GM08714 (cell line): ENCODE data around the gene NUDCD3.

Source experiments
- H3K4me3 ChIP-seq: fragments of 200-500 bp; sonication (Bioruptor generic); 2 replicates; pipeline ENCODE4 v1.5.1; 2014; ENCODE audit warnings: mild to moderate bottlenecking, low read length, inconsistent platforms
- ZNF274 ChIP-seq: IDR thresholded peaks from 2 replicates; pipeline ENCODE4 v1.6.1; 2012; ENCODE audit warnings: mild to moderate bottlenecking, low read depth, low read length

NUDCD3 gene

DNA sequence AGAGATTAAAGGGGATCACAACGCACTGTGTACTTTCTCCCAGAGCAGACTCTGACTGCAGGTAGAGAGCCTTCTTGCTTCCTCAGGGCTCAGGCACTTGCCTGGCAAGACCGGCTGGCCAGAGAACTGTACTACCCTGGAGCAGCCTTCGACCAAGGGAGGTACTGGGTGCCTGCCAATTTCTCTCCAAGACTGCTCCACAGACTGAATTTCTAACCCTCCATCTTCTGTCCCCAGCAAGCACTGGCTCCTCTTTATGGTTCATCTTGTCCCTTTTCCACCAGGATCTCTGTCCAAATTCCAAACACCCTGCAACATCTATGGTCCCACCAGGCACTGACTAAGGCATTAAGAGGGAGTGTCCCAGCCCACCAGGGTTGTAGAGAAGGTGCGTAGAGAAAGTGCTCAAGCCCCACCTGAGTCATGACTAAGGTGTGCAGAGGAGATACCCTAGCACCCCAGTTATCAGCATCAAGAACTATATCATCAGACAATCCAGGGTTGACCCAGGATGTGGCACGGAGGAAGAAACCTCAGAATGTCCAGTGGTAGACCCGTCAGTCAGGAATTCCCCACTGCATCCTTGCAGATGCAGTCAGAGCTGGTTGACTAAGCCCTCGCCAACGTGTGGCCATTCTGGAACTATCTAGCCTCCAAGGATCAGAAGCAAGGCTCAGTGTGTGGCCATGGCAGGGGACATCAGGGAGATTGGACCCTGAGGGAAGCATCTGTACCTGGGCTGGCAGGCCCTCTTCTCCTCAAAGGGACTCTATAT is 104.1 kb downstream of the NUDCD3 start:
- no peak overlapping the region for H3K4me3 ChIP-seq
- no peak for TF ChIP-seq ZNF274

DNA sequence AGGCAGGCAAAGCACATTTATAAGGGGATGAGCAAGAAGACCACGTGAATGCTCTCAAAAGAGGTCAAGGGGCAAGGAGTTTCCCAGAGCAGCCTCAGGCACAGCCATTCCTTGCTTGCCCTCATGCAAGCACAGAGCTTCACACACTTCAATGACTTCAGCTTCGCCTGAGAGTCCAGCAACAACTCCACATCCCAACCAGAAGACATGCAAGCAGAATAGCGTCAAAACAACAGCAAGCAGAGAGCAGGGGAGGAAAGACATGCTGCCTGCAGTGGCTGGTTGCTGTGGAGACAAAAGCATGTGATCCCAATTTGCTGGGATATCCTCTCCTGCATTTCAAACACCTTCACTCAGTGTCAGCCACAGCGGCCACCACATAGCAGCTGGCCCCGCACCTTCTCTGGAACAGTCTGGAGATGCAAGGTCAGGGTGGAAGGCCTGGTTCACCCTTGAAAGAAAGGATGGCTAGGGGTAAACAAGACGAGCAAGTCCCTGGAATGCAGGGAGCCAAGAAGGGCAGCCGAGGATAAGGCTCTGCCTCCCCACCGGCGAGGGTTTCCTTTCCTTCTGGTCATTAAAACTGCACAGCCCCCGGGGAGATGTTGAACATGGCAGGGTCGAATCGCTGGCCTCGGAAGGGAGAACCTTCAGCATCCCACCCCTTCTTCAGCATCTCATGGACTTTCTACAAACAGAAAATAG is 104.9 kb downstream of the NUDCD3 start:
- TF ChIP-seq ZNF274: no peak
- no peak overlapping the region for H3K4me3 ChIP-seq

DNA sequence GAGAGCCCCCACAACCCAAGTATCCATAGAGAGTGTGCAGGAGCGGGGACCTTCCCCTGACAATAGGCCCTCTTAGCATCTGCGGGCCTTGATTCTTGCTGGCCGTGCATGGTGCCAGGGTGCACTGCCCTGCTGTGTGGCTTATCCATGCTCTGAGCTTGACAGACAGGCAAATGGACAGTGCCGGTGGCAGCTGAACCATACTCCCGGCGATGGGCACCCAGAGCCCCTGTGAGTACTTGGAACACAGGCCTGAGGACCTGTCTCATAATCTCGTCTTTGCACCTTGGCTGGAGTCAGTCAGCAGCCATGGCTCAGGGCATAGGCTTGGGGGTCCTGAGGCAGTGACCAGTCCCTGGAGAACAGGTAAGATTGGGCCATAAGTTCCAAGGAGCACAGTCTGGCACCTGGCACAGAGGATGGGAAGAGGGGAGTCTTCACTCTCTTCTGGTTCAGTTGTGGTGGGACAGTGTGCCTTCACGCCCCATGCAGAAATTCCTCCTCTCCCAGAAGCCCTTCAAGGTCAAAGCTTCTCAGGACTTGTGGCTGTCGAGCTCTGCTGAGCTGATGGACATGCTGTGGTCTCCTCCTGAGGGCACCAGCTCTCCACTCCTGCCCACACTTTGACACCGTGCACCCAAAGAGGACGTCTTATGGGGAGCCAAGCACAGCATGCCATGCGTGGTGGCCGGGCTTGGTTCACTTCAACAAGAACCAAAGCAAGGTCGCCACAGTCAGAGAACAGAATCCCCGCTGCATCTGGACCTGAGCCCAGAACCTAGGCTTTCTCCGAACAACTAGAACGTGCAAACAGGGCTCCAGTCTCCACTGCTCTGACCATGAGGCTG is 105.6 kb downstream of the NUDCD3 start:
- no peak for TF ChIP-seq ZNF274

DNA sequence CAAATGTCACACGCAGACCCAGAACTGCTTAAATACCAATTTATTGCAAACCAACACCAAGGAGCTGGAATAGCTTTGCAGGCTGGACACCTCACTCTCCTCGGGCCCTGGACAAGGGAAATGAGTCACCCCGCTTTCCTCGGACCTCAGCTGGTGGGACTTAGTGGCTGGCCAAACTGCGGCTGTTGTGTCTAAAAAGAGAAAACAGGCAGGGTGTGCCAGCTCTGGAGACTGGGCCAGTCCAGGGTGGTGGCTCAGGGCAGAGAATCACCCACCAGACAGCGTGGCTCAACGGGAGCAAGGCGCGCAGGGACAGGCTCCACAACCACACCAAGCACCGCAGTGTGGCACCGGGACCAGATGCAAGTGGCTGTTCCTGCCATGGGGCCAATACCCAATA is 106.9 kb downstream of the NUDCD3 start:
- H3K4me3 ChIP-seq: no peak overlapping the region
- no peak for TF ChIP-seq ZNF274

More for the DNA sequence above, 105.6 kb downstream of the NUDCD3 start:
- H3K4me3 ChIP-seq: no peak overlapping the region

DNA sequence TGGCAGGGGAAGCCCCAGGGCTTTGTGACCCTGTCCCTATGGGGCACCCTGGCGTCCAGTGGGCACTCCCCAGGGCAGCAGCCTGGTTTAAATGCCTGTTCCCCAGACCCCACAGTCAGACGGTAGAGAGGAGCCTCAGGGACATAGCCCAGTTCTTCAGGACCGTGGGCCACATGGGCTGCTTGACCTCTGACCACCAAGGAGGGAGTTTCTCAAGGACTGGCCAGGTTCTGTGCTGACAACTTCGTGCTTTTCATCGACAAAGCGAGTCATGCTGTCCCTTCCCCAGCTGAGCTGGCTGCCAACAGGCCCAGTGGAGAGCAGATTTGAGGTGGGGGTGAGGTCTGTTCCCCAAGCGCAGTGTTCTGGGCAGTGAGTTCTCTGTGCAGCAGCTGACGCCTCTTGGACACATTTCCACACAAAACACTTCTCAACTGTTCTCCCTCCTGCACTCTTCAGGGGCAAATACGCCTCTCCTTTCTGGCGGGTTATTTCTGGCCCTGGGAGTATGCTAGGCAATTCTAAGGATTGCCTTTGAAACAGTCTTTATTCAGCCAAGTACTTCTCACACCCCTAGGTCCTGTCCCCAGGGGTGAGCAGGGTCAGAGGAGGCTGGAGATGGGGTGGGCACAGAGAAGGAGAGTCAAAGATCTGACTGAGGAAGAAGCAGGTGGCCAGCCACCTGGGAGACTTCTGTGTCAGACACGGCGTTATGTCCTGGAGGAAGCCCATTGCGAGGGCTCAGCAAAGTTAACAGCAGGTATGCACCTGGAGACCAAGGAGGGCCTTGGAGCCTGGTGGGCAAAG is 107.8 kb downstream of the NUDCD3 start:
- no peak overlapping the region for H3K4me3 ChIP-seq
- no peak for TF ChIP-seq ZNF274

DNA sequence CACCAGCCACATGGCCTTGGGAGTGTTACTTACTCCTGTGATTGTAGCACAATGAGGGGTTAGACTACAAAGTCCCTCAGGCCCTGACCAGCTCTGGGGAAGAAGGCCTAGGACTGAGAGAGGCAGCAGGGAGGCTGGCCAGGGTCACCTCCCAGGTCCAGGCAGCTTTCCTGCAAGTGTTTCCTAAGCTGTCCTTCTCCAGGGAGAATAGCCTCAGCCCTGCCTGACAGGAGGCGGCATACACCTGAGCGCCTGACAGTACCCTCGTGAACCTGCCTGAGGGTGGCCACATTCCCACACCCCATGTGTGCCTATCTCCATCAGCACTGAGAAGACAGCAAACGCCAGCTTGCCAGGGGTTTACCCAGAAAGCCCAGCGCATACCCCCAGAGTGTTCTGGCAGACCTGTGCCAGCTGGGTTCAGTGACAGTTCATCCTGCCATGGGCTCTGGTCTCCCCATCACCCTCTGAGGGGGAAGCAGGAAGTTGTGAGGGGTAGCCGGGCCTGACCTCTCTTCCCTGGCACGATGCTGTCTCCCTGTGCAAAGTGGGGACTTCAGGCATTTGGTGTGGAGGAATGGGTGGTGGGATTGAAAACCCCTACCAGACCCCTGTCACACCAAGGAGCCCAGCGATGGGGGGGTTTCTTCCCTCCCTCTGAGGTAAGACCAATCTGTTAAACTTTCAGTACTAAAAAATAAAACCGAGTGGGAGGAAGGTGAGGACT is 108.8 kb downstream of the NUDCD3 start:
- TF ChIP-seq ZNF274: no peak
- H3K4me3 ChIP-seq: no peak overlapping the region

DNA sequence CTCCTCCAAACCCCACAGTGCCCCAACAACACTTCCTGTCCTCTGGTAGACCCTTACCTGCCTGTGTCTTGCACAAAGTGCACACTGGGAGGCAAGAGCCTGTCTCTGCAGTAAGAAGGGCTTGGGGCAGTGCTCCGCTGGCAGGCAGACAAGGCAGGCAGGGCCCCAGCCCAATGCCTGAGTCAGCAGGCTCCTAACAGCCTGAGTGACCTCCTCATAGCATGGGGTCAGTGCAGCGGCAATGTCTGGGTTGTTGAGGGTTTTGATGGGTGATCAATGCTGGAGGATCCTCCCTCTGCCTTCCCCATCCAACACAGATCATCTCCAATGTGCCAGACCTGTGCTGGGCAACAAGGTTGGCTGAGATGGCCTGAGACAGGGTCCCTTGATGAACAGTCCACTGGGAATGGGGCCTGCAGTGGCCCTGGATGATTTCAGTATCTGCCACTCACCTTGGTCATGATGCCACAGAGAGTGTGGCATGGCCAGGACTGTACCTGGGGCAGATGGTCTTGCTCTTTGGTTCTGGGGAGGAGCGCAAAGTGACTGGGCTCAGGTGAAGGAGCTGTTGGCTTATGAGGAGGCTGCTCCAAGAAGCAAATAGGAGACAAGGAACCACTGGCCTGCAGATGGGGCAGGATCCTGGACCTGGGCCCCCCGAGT is 109.5 kb downstream of the NUDCD3 start:
- no peak overlapping the region for H3K4me3 ChIP-seq
- TF ChIP-seq ZNF274: no peak

DNA sequence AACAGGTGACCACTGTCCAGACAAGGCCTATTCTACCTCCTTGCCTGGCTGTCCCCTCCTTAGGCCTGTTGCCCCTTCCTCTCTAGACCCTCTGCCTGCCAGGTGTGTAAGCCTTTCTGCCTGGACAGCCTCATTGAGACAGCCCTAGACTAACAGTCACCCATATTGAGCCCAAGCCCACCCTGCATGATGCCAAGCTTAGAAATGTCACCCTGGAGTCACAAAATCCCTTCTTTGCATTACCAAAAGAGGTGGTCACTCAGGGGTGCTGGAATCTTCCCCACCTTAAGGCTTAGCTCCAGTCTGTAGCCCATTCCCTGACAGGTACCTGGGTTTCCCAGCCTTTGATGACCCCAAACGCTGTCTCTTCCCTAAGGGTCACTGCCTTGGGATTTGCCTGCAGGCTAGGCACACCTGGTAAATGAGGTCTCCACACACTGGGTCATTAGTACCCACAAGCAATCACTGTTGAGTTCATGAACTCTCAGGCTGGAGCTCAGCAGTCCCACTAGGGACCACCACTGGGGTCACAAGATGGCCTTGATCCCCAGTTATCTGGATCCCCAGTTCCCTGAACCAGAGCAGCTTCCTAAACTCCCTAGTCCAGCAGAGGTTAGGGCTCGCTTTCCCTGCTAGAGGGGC is 110.1 kb downstream of the NUDCD3 start:
- H3K4me3 ChIP-seq: no peak overlapping the region
- TF ChIP-seq ZNF274: no peak

DNA sequence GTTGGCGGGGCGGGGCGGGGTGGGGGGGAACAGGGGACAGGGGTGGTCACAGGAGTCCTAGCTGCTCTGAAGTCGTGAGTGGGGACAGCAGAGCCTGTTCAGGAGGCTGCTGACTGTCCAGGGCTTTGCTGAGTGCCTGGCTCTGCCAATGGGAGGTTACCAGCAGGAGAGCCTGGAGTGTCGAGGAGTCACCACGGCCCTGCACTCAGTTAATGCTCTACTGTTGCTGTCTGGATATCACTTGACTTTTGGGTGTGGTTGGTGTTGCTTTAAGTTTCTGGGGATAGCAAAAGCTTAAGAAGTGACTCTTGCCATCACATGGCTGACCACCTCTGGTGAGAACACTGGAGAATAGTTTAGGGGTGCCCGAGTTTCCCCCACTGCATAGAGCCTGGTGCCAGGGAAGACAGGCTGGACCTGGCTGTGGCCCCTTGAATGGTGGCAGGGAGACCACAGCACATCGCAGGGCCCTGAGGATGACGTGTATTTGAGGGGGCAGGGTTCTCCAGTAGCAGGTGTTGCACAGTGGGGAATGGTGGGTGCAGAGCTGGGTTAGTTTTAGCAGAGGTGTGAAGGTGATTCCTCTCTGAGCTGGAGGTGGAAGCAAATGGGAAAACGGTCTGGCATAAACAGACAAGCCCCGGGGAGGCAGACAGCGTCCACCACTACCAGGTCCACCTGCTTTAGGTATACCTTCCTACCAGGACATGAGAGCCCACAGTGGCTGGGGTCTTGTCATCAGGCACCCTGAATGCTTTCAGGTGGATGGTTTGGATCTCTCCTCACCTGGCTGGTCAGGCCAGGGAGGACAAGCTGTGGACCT is 110.9 kb downstream of the NUDCD3 start:
- no peak overlapping the region for H3K4me3 ChIP-seq
- no peak for TF ChIP-seq ZNF274

DNA sequence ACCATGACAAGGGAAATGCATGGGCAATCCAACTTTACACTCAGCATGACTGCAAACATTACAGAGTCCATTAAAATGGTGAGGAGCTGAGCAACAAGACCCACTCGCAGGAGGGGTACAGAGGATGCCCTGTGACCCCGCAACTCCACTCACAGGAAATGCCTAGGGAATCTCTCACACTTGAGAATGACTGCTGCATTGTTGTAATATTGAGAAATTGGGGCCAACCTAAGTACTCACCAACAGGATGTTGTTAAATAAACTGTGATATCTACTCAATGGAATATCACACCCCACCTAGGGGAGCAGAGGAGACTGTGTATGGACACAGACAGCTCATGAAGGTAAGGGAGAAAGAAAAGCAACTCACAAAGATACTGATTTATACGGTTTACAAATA is 111.7 kb downstream of the NUDCD3 start:
- no peak for TF ChIP-seq ZNF274
- H3K4me3 ChIP-seq: no peak overlapping the region

DNA sequence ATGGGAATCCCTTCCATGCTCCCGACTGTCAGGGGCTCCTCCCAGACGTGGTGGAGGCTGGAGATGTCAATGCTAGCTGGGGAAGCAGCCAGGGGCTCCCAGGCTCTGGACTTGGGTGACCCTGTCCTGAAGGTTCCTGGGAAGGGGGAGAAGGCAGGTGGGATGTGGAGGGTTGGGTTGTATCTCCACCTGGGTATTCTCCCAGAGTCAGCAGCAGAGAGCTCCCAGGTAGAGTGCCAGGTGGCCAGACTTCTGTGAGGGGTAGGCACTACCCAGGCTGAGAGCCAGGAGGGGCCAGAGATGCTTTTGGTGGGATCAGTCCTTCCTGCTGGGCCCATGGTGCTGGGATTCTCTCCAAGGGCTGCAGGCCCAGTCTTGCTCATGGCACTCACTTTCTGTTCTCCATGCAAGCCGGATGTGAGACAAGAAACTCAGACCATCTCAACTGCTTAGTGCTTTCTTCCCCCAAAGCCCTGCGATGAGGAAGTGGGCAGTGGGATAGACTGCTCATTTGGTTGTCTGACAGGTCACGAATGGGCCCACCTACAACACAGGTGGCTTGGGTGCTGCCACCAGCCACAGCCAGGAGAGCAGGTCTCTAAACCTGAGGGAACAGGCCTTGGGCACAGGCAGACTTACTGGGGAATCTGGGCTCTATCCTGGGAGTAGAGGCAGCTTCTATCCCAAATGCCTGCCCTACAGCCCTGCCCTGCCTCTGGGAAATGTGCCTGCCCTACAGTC is 112.6 kb downstream of the NUDCD3 start:
- no peak overlapping the region for H3K4me3 ChIP-seq
- no peak for TF ChIP-seq ZNF274
